ENCODE data around the gene CD300H. TPM values are rescaled to one million over a fixed set of nuclear protein-coding genes. Genes with fewer than 3 reads are reported as not detected.

CD300H gene
- total RNA-seq, 2 donors from 2014 or later = 0.45 TPM; not detected in 1

DNA sequence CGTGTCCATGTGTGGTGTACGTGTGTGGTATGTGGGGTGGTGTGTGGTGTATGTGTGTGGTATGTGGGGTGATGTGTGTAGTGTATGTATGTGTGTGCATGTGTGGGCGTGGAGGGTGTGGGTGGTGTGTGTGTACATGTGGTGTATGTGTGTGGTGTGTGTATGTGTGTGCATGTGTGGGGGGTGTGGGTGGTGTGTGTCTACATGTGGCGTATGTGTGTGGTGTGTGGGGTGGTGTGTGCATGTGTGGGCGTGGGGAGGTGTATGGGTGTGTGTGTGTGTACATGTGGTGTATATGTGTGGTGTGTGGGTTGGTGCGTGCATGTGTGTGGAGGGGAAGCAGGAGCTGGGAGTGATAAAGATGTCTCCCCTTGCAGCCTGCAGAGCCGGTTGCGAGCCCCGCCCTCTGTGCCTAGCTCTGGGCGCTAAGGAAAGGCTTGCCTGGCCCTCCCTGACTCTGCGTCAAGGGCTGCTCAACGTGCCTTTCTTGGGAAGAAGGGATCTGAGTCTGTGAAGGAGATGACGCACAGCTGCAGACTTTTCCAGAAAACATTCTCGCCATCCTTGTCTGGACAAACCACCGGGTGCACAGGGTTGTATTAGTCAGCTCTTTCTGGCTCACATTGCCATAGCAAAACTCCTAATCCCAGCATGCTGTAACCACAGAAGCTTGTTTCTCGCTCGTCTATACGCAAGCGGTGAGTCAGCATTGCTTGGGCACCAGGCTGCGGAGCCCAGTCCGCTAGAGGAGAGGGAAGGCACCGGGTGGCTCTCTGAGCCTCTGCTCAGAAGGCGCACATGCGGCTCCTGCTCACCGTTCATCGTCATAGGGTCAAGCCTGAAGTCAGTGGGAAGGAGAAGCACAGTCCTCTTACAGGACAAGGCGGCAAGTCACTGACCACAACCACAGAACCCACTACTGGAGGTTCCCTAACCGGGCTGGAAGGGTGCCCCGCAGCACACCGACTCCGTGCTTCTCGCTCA is 2.0 kb upstream of the CD300H start:
- no peaks in the 10 kb centered on the region for H3K9me3 ChIP-seq
- H3K27me3 ChIP-seq = no peaks in the 10 kb centered on the region
- intact Hi-C loops (cut with DNase I) = loop anchor here (5.0 kb wide), 1 partner anchor 38 kb away; no protein-coding TSS in a partner anchor
- no peaks in the 10 kb centered on the region for H3K36me3 ChIP-seq
- no peaks in the 10 kb centered on the region for H3K4me1 ChIP-seq
- H3K9ac ChIP-seq (ENCODE audit: low read depth in 2 of 2, low read length in 2 of 2) = no peak overlapping the region
- no peak overlapping the region for H3K27ac ChIP-seq
- no peak overlapping the region for H3K4me3 ChIP-seq
- DNase-seq = peak; percentile 32
- TF ChIP-seq, protein P1, sequence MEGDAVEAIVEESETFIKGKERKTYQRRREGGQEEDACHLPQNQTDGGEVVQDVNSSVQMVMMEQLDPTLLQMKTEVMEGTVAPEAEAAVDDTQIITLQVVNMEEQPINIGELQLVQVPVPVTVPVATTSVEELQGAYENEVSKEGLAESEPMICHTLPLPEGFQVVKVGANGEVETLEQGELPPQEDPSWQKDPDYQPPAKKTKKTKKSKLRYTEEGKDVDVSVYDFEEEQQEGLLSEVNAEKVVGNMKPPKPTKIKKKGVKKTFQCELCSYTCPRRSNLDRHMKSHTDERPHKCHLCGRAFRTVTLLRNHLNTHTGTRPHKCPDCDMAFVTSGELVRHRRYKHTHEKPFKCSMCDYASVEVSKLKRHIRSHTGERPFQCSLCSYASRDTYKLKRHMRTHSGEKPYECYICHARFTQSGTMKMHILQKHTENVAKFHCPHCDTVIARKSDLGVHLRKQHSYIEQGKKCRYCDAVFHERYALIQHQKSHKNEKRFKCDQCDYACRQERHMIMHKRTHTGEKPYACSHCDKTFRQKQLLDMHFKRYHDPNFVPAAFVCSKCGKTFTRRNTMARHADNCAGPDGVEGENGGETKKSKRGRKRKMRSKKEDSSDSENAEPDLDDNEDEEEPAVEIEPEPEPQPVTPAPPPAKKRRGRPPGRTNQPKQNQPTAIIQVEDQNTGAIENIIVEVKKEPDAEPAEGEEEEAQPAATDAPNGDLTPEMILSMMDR (IDR thresholded peaks at IDR 0.05) = no peak

DNA sequence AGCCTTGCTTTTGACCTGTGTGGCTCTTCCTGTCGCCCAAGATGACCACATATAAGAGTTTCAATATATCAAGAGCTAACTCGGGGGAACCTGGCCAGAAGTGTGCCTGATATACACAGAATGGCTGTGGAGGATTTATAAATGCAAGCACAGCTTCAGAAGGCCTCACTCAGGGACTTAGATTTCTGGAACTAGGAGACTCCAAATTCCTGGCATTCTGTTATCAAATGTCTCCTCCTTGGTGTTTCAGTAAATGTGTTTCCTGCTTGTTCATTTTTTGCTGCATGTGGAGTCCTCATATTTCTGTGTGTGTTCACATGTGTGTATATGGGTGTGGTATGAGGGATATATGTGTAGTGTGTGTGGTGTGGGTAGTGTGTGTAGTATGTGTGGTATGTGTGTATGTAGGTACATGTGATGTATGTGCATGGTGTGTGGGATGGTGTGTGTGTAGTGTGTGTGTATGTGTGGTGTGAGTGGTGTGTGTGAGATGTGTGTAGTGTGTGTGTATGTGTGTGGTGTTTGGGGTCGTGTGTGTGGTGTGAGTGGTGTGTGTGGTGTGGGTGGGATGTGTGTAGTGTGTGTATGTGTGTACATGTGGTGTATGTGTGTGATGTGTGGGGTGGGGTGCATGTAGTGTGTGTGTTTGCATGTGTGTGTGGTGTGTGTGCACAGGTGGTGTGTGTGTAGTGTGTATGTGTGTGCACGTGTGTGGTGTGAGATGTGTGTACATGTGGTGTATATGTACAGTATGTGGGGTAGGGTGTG is 981 bp upstream of the CD300H start:
- H3K36me3 ChIP-seq = no peaks in the 10 kb centered on the region
- intact Hi-C loops (cut with DNase I) = loop anchor here (5.0 kb wide), 1 partner anchor 39 kb away; no protein-coding TSS in a partner anchor
- H3K9me3 ChIP-seq = no peaks in the 10 kb centered on the region
- H3K27me3 ChIP-seq = no peaks in the 10 kb centered on the region
- DNase-seq = no peak
- no peak overlapping the region for H3K9ac ChIP-seq (ENCODE audit: low read depth in 2 of 2, low read length in 2 of 2)
- no peak overlapping the region for H3K4me3 ChIP-seq
- H3K27ac ChIP-seq = no peak overlapping the region
- H3K4me1 ChIP-seq = no peaks in the 10 kb centered on the region
- TF ChIP-seq, protein P1 (IDR thresholded peaks at IDR 0.05) = no peak

DNA sequence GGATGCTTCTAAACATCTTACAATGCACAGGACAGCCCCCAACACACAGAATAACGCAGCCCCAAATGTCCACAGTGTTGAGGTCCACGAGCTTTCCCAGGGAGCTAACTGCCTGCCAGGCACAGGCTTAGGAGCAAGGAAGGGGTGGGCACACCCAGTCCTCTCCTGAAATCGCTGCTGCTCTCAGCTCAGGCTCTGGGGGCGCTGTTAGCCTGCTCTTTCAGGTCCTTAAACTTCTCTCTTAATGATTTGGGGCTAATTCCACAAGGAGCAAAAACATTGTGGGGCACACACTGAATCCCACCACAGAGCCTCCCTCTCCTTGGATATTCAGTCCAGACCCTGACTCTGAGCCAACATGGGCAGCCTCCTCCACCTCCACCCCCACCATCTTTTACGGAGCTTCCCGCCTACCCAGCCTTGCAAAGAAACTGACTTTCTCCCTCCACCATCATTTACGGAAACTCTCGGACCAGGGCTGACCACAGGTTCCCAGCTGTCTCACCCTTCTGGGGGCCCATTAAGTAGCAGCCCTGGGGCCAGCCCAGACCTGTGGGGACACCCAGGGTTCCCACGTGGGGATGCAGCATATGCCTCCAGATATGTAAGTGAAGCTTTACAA is 1.1 kb downstream of the CD300H start:
- no peaks in the 10 kb centered on the region for H3K9me3 ChIP-seq
- H3K27me3 ChIP-seq = no peaks in the 10 kb centered on the region
- DNase-seq = peak; percentile 35
- no peak overlapping the region for H3K27ac ChIP-seq
- no peak overlapping the region for H3K9ac ChIP-seq (ENCODE audit: low read depth in 2 of 2, low read length in 2 of 2)
- intact Hi-C loops (cut with DNase I) = loop anchor here (5.0 kb wide), 1 partner anchor 41 kb away; no protein-coding TSS in a partner anchor
- no peaks in the 10 kb centered on the region for H3K36me3 ChIP-seq
- H3K4me1 ChIP-seq = no peaks in the 10 kb centered on the region
- TF ChIP-seq, protein P1 (IDR thresholded peaks at IDR 0.05) = peak; percentile 48
- H3K4me3 ChIP-seq = no peak overlapping the region

DNA sequence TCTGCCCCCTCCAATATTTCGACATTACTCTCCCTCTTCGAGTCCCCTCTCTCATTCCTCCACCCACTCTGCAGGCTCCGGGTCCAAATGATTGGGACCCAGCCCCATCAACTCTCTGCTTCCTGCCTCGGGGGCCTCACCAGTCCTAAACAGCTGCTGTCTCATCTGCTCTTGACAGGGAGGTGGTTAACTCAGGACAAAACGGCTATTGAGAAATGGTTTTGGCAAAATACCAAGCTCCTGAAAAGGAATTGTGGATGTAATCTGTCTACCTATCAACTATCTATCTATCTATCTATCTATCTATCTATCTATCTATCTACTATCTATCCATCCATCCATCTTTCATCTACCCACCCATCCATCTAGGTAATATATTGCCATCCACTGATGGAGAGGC is 2.2 kb downstream of the CD300H start:
- H3K4me1 ChIP-seq = no peaks in the 10 kb centered on the region
- no peak overlapping the region for H3K27ac ChIP-seq
- no peaks in the 10 kb centered on the region for H3K9me3 ChIP-seq
- no peak overlapping the region for H3K9ac ChIP-seq (ENCODE audit: low read depth in 2 of 2, low read length in 2 of 2)
- H3K4me3 ChIP-seq = no peak overlapping the region
- no peak for DNase-seq
- TF ChIP-seq, protein P1 (IDR thresholded peaks at IDR 0.05) = no peak
- H3K27me3 ChIP-seq = no peaks in the 10 kb centered on the region
- no peaks in the 10 kb centered on the region for H3K36me3 ChIP-seq
- intact Hi-C loops (cut with DNase I) = loop anchor here (5.0 kb wide), 1 partner anchor 42 kb away; no protein-coding TSS in a partner anchor

DNA sequence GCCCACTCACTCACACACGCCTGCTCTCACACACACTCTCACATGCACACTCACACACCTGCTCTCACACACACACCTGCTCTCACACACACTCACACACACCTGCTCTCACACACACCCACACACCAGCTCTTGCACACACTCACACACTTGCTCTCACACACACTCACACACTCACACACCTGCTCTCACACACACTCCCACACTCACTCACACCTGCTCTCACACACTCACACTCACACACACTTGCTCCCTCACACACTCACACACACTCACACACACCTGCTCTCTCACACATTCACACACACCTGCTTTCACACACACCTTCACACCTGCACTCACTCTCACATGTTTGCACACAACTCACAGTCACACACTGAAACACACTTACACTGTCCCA is 4.0 kb downstream of the CD300H start:
- H3K9ac ChIP-seq (ENCODE audit: low read depth in 2 of 2, low read length in 2 of 2) = no peak overlapping the region
- no peaks in the 10 kb centered on the region for H3K36me3 ChIP-seq
- H3K4me3 ChIP-seq = no peak overlapping the region
- TF ChIP-seq, protein P1 (IDR thresholded peaks at IDR 0.05) = no peak
- no peak overlapping the region for H3K27ac ChIP-seq
- no peaks in the 10 kb centered on the region for H3K27me3 ChIP-seq
- no peaks in the 10 kb centered on the region for H3K4me1 ChIP-seq
- intact Hi-C loops (cut with DNase I) = no loop called here
- no peaks in the 10 kb centered on the region for H3K9me3 ChIP-seq
- no peak for DNase-seq

Data from colonic mucosa (tissue), 4 donors.